GM21515 (cell line): ENCODE results near the gene CSF2.
A peak's percentile ranks its signal among the peaks of the same experiment; 100 is the strongest.

Source experiments
- ATAC-seq: cut with Tn5 transposase; IDR thresholded peaks from one replicate; pipeline ENCODE4 v1.9.1; 2021; ENCODE audit not compliant: unreplicated experiment

The CSF2 gene

DNA sequence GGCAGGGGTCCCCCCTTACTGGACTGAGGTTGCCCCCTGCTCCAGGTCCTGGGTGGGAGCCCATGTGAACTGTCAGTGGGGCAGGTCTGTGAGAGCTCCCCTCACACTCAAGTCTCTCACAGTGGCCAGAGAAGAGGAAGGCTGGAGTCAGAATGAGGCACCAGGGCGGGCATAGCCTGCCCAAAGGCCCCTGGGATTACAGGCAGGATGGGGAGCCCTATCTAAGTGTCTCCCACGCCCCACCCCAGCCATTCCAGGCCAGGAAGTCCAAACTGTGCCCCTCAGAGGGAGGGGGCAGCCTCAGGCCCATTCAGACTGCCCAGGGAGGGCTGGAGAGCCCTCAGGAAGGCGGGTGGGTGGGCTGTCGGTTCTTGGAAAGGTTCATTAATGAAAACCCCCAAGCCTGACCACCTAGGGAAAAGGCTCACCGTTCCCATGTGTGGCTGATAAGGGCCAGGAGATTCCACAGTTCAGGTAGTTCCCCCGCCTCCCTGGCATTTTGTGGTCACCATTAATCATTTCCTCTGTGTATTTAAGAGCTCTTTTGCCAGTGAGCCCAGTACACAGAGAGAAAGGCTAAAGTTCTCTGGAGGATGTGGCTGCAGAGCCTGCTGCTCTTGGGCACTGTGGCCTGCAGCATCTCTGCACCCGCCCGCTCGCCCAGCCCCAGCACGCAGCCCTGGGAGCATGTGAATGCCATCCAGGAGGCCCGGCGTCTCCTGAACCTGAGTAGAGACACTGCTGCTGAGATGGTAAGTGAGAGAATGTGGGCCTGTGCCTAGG is at the start of gene CSF2:
TSS of gene CSF2 (plus strand) at position 559 of the 783 bp plus-strand sequence. CDS start at position 594, 35 bp downstream.
- ATAC-seq: no peak

DNA sequence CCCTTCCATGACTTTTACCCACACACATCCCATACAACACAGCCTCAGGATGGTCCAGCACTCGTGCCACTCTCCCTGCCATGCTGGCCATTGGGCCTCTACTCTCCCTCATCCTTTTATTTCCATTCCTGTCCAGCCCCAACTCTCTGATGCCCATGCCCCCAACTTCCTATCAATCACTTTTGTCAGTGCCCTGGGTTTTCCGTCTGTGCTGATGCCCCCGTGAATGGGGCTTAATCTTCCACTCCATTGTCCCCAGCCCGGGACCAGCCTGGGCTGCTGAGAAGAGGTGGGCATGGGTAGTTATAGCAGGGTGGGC is 49.5 kb upstream of the CSF2 start:
- ATAC-seq: no peak

- ATAC-seq: no peak
Measured at GRCh38 chr5:132024789-132025402, 48.7 kb upstream of the CSF2 start.

DNA sequence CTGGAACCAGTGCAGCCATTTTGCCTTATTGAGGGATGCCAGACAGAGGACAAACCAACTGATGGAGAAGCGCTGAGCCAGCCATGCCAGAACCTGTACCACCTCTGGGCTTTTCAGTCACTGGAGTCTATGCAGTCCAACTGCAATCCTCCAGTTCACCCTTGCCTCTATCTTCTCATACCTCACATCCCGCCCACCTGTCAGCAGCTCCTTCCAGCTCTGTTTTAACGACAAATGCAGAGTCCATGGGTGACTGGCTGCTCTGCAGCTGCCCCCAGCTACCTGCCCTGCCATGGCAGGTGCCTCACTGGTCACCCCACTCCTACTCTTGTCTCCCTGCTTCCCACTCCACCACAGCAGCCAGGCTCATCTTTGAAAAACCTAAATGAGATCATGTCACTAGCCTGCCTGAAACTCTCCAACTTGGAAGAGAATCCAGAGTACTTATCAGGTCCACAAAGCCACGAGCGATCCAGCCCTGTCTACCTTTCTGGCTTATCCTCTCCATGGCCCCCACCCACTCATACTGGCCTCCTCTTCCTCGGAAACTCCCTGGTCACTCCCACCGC is 48.1 kb upstream of the CSF2 start:
- ATAC-seq: no peak

GRCh38 chr5:132026516-132027008 is 47.0 kb upstream of the CSF2 start:
- ATAC-seq: no peak

GRCh38 chr5:132027027-132027426 is 46.6 kb upstream of the CSF2 start:
- peak; percentile 51 for ATAC-seq

GRCh38 chr5:132029609-132030330 is 43.8 kb upstream of the CSF2 start:
- ATAC-seq: no peak

- ATAC-seq: no peak
Measured at GRCh38 chr5:132030610-132031009, 43.0 kb upstream of the CSF2 start.

GRCh38 chr5:132032196-132032595 is 41.4 kb upstream of the CSF2 start:
- no peak for ATAC-seq

DNA sequence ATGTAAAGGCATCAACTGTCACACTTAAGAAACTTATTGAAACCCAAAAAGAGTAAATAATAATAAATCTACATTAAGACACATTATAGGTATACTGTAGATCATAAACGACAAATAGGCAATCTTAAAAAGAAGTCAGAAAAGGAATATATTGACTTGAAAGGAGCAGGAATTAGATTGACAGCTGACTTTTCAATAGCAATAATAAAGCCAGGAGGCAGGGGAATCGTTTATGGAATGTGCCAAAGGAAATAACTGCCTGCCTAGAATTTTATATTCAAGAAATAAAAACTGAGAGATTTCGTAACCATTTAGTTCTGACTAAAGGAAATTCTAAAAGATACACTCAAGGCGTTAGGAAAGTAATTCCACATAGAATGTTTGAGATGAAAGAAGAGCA is 40.5 kb upstream of the CSF2 start:
- ATAC-seq: no peak

DNA sequence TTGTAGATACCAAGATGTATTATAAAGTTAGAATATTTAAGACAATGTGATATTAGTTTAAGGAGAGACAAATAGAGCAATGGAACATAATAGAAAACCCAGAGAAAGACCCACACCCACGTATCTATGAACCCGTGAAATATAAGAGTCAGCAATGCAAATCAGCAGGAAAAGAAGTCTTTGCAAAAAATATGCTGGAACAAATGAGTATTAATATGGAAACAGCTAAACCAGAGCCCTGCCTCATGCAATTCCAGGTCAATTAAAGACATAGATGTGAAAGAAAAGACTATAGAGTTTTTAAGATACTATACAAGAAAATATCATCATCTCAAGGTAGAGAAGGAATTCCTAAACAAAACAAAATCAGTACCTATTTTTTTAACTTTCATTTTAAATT is 36.2 kb upstream of the CSF2 start:
- ATAC-seq: no peak

DNA sequence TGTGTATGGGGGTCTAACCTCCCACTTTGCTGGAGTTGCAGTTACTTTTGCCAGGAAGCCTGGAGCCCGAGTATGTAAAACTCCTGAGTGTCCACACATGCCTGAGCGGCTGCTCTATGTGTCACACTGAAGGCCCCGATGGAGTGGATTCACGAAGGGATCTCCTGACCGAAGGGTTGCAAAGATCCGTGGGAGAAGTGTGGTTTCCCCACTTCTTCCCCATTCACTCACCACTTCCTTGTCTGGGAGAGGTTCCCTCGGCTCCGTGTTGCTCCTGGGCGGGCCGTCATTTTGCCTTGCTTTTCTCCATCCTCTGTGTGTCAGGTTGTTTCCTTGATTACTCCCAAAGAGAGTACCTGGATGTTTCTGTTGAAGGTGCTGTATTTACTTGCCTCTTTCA is 29.4 kb upstream of the CSF2 start:
- ATAC-seq: no peak

DNA sequence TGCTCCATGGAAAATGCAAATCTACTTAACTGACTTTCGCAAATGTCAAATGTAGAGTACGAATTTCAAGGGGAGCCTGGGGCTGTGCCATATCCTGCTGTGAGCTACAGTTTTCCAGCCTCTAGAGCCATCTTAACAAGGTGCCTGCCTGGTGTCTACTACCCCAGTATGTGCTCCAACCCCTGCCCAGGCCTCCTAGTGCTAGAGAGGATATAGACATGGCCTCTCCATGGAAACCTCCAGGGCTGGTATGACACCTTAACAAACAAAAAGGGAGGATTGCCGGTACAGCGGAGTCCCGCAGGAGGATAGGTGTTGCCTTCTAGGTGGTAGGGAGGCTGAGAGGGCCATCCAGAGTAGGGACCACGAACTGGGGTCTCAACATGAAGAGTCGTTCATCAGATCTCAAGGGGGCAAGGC is 26.7 kb upstream of the CSF2 start:
- ATAC-seq: no peak

GRCh38 chr5:132049093-132049492 is 24.5 kb upstream of the CSF2 start:
- ATAC-seq: no peak

DNA sequence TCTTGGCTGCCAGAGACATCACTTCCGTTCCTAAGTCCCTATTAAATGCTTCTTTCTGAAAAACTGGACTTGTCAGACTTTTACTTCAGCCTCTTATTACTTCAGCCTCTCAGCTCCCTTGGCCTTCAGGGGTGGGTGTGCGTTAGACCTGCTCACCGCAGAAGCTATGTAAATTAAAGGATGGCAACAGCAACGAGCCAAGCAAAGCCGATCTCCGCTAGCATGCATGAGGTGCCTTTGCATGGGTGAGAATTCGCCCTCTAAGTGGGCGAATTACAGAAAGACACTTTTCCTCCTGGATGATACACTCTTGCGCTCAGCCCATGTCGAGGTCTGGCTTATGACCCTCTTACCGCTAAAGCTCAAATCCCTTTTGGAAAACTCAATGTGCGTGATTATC is 24.0 kb upstream of the CSF2 start:
- ATAC-seq: no peak

DNA sequence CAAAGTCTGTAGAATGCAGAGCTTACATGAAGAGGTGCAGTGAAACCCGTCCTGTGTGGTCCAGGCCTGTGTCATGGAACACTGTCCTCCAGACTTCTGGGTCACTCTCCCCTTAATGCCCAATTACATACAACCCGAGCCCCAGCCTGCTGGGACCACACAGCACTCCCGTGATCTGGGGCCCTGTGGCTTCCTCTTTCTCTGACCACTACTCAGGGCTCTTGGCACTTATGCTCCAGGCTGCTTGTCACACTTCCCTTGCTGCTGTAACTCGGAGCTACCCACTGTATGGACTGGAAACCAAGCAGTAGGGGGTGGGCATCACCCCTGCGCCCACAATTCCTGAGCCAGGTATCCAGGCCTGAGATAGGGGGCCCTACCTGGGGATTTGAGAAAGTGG is 23.5 kb upstream of the CSF2 start:
- no peak for ATAC-seq

DNA sequence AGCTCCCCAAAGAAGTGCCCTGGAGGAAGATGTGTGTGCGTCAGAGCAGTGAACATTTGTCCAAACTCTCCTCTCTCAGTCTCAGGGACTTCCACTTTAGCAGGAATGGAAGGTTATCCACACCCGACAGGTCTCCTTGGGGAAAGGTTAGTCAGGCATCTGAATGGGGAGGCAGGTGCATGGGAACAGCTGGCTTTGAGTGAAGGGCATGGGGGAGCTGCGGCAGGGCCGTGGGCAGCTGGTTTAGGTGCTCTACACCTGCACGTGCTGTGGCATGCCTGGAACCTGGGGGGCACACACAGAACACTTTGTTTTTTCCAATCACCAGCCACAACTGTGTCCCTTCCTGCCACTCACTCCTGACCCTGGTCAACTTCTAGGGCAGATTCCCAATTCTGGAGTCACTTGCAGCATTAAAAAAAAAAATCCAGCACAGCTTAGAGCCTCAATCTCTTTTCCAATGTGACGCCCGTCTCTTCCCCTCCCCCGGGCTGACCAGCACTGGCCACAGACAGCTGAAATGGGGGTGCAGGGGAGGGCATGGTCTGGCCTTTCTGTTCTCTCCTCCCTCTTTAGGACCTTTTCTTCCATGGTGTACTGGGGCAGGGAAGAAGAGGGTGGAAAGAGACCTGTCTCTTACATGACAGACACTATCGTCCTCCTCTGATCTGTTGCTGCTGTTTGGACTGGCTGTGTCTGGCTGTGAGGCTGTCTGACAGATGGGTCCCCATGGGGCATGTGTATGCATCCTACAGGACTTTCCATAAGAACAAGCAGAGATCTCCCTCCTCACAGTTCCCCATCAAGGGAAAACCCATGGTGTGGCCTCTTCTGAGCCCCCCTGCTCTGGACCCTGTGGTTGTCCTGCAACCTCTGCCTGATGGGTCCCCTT is 22.7 kb upstream of the CSF2 start:
- ATAC-seq: no peak

DNA sequence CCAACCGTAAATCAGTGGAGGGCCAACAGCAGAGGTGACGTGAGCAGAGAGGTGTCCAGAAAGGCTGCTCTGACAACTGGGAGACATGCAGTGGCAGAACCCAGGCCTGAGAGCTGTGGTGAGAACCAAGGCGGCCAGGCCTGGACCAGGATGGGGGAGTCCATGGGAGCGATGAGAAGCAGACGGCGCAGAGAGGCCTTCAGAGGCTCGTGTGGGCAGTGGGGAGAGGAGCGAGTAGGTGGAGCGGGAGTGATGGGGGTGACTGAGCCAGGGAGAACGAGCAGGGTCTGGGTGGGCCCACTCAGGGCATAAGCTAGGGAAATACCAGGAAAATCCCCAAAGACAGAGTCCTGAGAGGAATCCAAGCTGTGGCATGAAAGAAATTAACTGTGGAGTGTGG is 21.1 kb upstream of the CSF2 start:
- ATAC-seq: no peak

GRCh38 chr5:132053483-132053882 is 20.1 kb upstream of the CSF2 start:
- ATAC-seq: no peak

DNA sequence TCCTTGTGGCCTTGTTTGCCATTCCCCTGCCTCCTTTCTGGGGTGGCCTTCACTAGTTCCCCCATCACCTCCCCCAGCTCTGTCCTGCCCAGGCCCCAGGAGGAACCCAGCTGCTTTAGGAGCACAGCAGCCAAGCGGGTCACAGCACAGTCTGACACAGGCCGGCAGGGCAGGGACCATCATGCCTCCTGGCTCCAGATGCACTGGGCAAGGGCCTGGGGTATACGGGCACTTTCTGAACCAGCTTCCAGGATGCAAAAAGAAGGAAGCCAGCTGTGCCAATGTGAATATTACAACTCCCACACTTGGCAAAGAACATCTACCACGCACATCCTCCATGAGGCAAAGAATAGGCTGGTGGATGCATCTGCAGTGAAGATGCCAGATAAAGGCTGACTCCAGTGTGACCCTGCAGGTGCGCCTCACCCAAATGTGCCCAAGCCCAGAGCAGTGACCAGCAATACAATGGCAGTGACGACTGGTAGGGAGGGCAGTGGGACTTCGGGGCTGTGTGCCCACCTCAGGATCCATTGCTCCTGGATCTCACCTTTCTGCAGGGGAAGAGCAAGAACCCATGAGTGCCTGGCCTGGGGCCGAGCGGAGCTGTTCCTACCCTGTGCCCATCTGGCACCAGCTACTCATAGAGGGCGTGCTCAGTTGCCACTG is 19.4 kb upstream of the CSF2 start:
- ATAC-seq: no peak
